Measurements from ENCODE around the gene MTA2.

MTA2 gene

GRCh38 chr11:62546929-62547625, 54.6 kb downstream of the MTA2 start:
- no peak for DNase-seq (ENCODE audit: low read depth in 2 of 2)

GRCh38 chr11:62546244-62546928, 55.3 kb downstream of the MTA2 start, which contains the start of gene AHNAK:
Gene AHNAK (minus strand): TSS chr11:62546806. CDS start chr11:62536098, 10,708 bp downstream.
- no peak for DNase-seq (ENCODE audit: low read depth in 2 of 2)

GRCh38 chr11:62545437-62546243, 56.0 kb downstream of the MTA2 start:
- DNase-seq (ENCODE audit: low read depth in 2 of 2): no peak

- DNase-seq (ENCODE audit: low read depth in 2 of 2): no peak
Measured at GRCh38 chr11:62544581-62545436, 56.9 kb downstream of the MTA2 start.

- DNase-seq (ENCODE audit: low read depth in 2 of 2): no peak
Measured at GRCh38 chr11:62543680-62544444, 57.8 kb downstream of the MTA2 start.

Measured in activated CD8-positive, alpha-beta memory T cell treated with anti-CD3 and anti-CD28 coated beads for 4 hours (primary cell).